NCI-H82 treated with DMSO at 0.1 percent for 48 hours (cell line): ENCODE data around the gene MPP3.
A peak's percentile ranks its signal among the peaks of the same experiment; 100 is the strongest.

Experiments
- DNase-seq: peaks from one replicate; lab custom pipeline; 2025; ENCODE audit not compliant: unreplicated experiment; lab: John Stamatoyannopoulos, UW

MPP3 gene

DNA sequence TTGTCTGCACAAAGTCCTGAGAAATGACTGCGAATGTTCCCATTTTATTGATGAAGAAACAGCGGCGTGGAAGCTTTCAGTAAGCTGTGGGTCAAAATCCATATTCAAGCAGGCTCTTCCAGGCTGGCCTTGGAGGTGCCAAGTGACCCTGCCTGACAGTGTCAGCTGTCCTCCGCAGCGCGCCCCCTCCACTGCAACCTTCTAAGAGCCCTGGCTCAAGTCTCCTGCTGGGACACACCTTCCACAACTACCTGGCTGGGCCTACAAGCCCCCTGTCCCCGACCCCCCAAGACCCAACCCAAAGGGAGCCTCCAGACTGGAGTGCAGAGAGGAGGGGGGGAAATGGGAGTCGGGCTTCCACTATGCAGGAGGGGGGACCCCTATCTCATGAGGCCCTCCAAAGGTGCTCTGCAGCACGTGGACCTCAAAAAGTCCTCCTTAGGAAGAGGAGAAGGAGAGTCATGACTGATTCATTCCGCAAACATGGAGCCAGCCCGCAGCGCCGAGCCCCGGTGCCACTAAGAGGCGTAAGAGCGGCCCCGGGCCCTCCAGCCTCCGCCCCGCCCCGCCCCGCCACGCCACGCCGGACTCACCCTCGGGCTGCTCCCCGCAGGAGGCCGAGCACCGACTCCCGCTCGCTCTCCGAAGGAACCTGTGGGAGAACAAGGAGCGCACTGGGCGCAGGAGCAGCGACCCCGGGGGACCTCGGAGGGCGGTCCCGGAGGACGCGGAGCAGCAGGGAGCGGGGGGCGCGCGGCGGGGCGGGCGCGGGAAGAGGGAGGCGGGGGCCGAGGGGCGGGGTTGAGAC, 574 bp downstream of the MPP3 start:
- no peak for DNase-seq

- no peak for DNase-seq
Measured at GRCh38 chr17:43831633-43832032, 1.3 kb downstream of the MPP3 start.

- DNase-seq = no peak
Measured at GRCh38 chr17:43830510-43831140, 2.3 kb downstream of the MPP3 start.

GRCh38 chr17:43829738-43830137, 3.2 kb downstream of the MPP3 start:
- no peak for DNase-seq

DNA sequence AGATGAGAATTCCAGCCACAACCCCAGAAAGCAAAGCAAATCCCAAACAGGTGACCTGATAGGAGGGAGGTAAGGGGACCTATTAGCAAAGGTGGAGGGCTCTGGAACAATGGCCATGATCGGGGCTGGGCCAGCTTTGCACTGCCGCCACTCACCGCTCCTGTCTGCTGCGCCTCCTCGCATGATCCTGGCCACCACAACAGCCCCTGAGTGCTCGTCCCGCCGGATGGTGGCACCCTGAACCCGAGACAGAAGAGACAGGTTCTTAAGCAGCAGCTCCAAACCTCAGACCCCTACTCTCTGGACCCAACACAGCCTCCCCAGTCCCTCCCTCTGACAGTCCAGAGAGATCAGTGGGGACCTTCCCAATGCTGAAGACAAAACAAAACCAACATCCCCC, 5.3 kb downstream of the MPP3 start:
- no peak for DNase-seq

GRCh38 chr17:43826206-43826605, 6.7 kb downstream of the MPP3 start:
- no peak for DNase-seq

DNA sequence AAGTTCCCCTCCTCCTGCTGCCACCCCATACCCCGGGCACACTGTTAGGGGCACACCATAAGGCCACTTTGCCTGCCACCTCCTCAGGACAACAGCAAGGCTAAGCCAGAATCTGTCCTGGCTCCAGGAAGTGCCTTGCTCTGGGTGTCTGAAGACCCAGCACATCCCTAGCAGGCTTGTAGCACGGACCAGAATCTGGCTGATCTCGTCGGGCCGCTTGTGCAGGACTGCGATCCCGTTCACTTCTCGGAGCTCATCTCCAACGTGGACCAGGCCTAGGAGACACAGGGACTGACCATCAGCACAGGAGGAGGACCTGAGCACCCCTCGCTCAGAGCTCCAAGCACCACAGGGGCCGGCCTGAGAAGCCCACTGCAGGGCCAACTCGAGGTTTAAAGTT, 7.4 kb downstream of the MPP3 start:
- no peak for DNase-seq

GRCh38 chr17:43823350-43824084, 9.4 kb downstream of the MPP3 start:
- DNase-seq = no peak

DNA sequence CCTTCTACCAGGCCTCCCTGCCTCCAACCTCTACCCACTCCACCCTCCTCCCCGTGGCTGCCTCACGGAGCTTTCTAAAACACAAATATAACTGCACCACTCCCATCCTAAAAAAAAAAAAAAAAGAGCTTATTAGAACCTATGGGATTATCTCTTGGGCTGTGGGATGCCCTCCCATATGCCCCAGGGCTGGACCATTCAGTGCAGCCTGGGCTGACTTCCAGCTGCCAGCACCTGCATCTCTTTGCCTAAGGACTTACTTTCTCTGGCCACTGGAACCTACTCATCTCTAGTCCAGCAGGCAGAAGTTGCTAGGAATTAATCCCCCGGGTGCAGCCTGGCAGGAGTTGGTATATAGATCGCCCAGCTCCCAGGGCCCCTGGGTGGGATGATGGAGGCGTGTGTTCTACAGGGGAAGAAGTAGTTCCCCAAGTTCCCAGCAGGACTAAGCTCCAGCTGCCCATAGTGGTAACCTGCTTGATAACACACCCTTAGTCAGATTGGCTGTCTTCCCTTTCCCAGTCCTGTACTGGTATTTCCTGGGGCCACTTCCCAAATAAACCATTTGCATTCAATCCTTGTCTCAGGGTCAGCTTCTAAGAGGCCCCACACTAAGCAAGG, 10.3 kb downstream of the MPP3 start:
- DNase-seq = no peak

DNA sequence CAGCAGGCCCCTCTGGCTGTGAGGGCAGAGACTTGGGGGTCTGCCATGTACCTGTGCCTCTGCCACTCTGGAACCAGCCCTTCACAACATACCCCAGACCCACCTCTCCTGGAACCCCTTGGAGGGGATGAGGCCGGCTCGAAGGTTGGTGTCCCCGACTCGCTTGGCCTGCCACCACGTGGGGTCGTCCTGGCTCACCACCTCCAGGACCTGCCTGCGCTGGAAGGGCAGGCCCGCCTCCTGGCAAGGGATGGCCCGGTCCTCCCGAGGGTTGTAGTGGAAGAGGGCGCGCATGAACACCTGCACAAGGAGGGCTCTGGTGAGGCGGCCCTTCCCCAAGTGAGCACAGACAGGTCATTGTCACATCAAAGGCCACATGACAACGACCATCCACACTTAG, 12.2 kb downstream of the MPP3 start:
- no peak for DNase-seq

DNA sequence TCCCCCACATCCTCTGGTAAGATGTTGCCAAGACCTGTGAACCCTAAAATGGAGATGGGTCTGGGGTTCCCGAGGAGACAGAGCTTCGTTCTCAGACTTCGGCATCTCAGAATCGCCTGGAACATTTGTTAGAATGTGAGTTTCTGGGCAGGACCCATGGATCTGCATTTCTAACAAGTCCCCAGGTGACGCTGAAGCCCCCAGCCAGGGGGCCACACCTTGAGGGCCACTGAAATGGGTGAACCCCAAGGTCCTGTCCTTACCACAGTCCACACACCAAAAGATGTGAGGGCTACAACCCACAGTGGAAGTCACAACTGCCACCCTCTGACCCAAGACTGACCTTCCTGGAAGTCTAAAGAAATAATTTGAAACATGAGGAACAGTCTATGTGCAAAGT, 14.0 kb downstream of the MPP3 start:
- DNase-seq = no peak

DNA sequence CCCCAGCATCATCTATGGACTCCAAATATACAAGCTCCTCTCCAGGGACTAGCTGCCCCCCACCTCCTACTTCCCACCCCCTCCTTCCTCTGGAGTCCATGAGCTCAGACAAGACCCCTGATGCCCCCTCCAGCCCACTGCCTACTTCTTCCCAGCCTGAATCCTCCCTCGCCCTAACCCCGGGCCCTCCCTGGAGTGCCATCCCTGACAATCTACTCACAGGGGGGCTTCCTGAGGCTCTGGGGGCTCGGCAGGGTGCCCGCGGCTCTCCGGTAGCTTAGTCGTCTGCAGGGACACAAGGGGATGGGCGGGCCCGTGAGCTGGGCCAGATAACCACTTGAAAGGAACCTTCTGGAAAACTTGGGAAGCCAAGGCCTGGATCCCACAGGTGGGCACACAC, 15.1 kb downstream of the MPP3 start:
- DNase-seq = no peak

- DNase-seq = peak; percentile 57
Measured at GRCh38 chr17:43816336-43817320, 16.3 kb downstream of the MPP3 start.

GRCh38 chr17:43814714-43815113, 18.2 kb downstream of the MPP3 start:
- DNase-seq = no peak

GRCh38 chr17:43814026-43814425, 18.9 kb downstream of the MPP3 start:
- DNase-seq = no peak

GRCh38 chr17:43813386-43813785, 19.6 kb downstream of the MPP3 start:
- DNase-seq = no peak

DNA sequence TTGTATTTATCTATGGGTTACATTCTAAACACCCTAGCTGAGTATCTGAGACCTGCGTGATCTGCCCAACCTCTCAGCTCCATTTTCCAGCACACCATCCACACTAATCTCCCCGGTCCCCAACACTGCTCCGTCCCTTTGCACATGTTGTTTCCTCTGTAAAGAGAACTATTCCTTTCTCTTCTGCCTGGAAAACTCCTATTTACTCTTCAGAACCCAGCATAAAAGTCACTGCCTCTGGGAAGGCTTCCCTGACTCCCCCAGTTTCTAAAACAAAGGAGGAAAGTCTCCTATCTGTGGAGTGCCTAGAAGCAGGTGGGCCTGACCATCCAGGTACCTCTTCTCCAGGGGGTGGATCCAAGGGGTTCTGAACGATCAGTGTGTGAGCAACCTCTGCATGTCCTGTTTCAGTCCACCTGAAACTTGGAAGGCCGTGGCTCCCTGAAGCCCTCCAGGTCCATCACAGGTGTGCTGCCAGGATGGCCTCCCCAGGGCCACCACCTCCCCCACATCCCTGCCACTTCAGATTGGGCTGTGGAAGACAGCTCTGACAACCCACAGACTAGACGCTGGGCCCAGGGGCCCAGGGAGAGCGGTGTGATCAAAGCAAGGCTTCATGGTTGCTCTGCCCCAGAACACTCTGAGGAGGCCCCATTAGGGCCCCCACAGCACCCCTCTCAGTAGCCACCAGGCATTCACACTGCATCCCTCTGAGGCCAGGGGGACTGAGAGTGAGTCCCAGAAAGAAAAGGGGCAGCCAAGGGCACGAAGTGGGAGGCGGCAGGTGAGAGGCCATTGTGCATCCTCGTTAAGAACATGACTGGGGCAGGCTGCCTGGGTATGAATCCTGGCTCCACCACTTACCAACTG, 20.3 kb downstream of the MPP3 start:
- DNase-seq = no peak

GRCh38 chr17:43810823-43811222, 22.1 kb downstream of the MPP3 start:
- no peak for DNase-seq

DNA sequence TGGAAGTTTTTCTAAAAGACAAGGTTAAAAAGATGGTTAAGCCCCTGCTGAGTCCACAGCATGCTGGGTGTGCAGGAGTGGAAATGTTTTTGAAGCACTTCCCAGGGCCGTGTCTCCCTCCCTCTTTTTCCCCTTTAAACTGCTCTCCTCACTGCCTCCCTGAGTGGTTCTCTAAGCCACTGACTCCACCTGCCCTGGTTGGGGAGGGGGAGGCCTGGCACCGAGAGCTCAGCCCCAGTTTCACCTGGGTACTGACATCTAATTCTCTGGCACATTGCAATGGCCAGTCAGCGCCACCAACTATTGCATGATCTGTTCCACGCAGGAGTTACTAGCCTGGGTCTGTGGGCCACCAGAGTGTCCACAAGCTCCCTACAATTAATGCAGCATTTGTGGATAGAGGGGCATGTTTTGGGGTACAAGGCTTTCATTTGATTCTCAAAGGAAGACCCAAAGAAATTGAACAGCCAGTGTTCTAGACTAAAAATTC, 22.7 kb downstream of the MPP3 start:
- DNase-seq = no peak
